Activated naive CD8-positive, alpha-beta T cell (primary cell): ENCODE measurements around the gene ADGRD2.

ENCODE experiments used
- H3K27ac Mint-ChIP-seq: one replicate; pipeline ENCODE4 v1.8.0; 2021; ENCODE audit warnings: mixed read lengths
- H3K27me3 Mint-ChIP-seq: one replicate; pipeline ENCODE4 v1.8.0; 2021; ENCODE audit warnings: mixed read lengths
- H3K36me3 Mint-ChIP-seq: one replicate; pipeline ENCODE4 v1.8.0; 2021; ENCODE audit warnings: mixed read lengths
- H3K4me1 Mint-ChIP-seq: one replicate; pipeline ENCODE4 v1.8.0; 2021; ENCODE audit warnings: low read depth, mixed read lengths
- H3K4me3 Mint-ChIP-seq: one replicate; pipeline ENCODE4 v1.8.0; 2021; ENCODE audit warnings: mild to moderate bottlenecking, mixed read lengths
- H3K9me3 Mint-ChIP-seq: one replicate; pipeline ENCODE4 v1.8.0; 2021; ENCODE audit warnings: low read depth, mixed read lengths

The ADGRD2 gene

DNA sequence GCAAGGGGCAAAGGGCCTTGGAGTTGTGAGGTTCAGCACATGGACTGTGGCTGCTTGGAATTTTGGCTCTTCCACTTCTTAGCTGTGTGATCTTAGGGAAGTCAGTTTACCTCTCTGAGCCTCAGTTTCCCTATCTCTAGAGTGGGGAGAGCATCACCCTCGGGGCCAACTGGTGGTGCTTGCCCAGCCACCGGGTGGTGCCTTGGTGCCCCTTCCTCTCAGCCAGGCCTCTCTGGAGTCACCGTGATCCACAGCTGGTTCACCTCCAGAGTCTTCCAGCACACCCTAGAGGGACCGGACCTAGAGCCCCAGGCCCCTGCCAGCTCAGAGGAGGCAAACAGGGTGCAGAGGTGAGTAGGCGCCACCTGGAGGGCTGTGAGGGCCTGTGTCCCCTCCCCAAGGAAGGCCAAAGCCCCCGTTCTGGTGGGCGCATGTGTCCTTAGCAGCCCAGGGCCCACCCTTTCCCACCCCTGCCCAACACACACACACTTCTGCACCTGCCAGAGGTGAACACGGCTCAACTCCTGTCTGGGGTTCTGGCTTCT, 7.7 kb downstream of the ADGRD2 start:
- no peaks in the 10 kb centered on the region for H3K27me3 Mint-ChIP-seq
- H3K4me3 Mint-ChIP-seq: no peak overlapping the region
- H3K9me3 Mint-ChIP-seq: peaks cover 2% of the 10 kb centered on the region
- H3K4me1 Mint-ChIP-seq: peaks cover 1% of the 10 kb centered on the region
- no peak overlapping the region for H3K27ac Mint-ChIP-seq
- no peaks in the 10 kb centered on the region for H3K36me3 Mint-ChIP-seq

DNA sequence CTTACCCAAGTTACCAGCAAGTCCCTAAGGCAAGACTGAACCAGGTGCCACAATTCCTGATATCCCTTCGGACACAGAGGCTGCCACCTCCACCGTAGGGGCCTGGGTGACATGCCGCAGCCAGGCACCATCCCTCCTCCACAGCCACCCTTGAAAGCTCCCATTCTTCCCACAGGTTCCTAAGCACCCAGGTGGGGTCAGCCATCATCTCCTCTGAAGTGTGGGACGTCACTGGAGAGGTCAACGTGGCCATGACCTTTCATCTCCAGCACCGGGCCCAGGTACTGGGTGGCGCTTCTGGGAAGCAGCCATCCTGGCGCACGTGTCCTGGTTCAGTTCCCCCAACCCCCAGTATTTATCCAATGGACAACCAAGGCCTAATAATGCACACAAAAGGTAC, 8.2 kb downstream of the ADGRD2 start:
- H3K27me3 Mint-ChIP-seq: no peaks in the 10 kb centered on the region
- H3K27ac Mint-ChIP-seq: no peak overlapping the region
- H3K9me3 Mint-ChIP-seq: peaks cover 6% of the 10 kb centered on the region
- H3K4me3 Mint-ChIP-seq: no peak overlapping the region
- no peaks in the 10 kb centered on the region for H3K36me3 Mint-ChIP-seq
- peaks cover 1% of the 10 kb centered on the region for H3K4me1 Mint-ChIP-seq

DNA sequence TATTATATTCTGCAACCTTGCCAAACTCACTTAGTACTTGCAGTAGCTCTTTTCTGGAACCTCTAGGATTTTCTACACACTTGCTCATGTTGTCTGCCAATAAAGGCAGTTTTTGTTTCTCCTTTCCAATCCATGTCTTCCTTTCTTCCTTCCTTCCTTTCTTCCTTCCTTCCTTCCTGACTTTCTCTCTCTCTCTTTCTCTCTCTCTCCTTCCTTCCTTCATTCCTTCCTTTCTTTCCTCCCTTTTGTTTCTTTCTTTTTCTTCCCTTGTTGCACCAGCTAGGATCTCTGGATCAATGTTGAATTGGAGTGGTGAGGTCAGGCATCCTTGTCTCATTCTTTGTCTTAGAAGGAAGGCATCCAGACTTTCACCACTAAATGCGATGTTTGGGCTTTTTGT, 12.5 kb downstream of the ADGRD2 start:
- Mint-ChIP-seq H3K4me3 (no peak overlapping the region), H3K4me1 (no peaks in the 10 kb centered on the region), H3K36me3 (no peaks in the 10 kb centered on the region), H3K27ac (no peak overlapping the region), H3K27me3 (peaks cover 2% of the 10 kb centered on the region), H3K9me3 (peaks cover 8% of the 10 kb centered on the region)

DNA sequence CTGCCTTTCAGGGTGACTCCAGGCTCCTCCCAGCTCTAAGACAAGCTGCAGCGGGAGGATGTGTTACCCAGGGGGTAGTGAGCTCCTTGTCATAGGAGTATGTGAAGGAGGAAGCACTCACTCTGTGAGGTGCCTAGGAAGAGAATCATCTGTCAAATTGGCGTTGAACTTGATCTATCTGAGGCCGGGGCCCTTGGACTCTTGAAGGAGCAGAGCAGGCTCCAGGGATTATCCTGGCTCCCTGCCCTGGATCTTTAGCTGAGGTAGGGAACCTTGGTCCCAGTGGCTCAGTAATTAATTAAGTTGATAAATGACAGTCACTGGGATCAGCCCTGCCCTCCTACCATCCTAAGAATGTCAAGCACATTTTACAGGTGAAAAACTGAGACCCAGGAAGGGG, 15.5 kb downstream of the ADGRD2 start:
- H3K4me1 Mint-ChIP-seq: no peaks in the 10 kb centered on the region
- no peak overlapping the region for H3K4me3 Mint-ChIP-seq
- H3K9me3 Mint-ChIP-seq: peaks cover 8% of the 10 kb centered on the region
- H3K36me3 Mint-ChIP-seq: no peaks in the 10 kb centered on the region
- peaks cover 2% of the 10 kb centered on the region for H3K27me3 Mint-ChIP-seq
- H3K27ac Mint-ChIP-seq: no peak overlapping the region

DNA sequence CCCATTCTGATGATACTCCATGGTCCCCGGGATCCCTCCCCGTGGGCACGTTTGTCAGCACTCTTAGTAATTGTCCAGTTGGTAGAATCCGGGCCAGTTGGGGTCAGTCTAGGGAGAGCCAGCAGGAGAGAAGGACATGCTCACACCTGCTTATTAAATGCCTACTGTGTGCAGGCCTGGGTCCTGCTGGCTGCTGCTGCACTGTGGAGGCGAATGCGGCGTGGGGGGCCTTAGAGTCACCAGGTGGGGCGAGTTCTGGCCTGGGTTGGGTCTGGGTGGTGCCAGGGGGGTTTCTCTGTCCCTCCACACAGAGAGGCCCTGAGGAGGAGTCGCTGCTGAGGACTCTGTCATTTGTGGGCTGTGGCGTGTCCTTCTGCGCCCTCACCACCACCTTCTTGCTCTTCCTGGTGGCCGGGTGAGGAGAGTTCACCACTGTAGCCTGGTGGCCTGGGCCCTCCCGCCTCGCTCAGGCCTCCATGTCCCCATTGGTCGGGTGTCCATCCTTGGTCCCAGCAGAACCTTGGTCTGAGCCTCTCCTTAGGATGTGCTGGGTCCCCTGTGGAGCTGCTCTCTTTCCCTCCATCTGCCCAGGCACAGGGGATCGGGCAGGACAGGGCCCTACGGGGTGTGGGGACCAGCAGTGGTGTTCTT, 17.3 kb downstream of the ADGRD2 start:
- Mint-ChIP-seq H3K4me1 (no peaks in the 10 kb centered on the region), H3K36me3 (no peaks in the 10 kb centered on the region), H3K27me3 (peaks cover 5% of the 10 kb centered on the region), H3K9me3 (peaks cover 8% of the 10 kb centered on the region), H3K27ac (no peak overlapping the region), H3K4me3 (no peak overlapping the region)

DNA sequence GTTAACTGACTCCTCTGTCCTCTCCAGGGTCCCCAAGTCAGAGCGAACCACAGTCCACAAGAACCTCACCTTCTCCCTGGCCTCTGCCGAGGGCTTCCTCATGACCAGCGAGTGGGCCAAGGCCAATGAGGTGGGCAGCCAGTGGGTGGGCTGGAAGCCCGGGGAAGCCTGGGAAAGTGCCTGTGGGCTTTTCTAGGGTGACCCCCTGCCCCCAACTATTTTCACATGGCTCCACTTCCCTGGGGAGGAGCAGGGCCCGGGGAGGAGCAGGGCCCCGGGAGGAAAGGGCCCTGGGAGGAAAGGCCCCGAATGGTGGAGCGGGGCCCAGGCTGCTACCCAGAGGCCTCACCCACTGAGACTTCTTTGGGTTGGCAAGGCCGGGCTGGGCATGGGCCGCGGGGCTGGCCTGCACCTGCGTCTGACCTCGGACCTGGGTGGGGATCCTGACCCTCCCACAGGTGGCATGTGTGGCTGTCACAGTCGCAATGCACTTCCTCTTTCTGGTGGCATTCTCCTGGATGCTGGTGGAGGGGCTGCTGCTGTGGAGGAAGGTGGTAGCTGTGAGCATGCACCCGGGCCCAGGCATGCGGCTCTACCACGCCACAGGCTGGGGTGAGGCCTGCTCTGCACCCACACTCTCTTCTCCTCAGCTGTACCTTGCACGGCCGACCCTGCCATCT, 17.9 kb downstream of the ADGRD2 start:
- no peaks in the 10 kb centered on the region for H3K36me3 Mint-ChIP-seq
- H3K27me3 Mint-ChIP-seq: peaks cover 5% of the 10 kb centered on the region
- no peak overlapping the region for H3K4me3 Mint-ChIP-seq
- H3K9me3 Mint-ChIP-seq: peaks cover 4% of the 10 kb centered on the region
- H3K4me1 Mint-ChIP-seq: no peaks in the 10 kb centered on the region
- no peak overlapping the region for H3K27ac Mint-ChIP-seq

DNA sequence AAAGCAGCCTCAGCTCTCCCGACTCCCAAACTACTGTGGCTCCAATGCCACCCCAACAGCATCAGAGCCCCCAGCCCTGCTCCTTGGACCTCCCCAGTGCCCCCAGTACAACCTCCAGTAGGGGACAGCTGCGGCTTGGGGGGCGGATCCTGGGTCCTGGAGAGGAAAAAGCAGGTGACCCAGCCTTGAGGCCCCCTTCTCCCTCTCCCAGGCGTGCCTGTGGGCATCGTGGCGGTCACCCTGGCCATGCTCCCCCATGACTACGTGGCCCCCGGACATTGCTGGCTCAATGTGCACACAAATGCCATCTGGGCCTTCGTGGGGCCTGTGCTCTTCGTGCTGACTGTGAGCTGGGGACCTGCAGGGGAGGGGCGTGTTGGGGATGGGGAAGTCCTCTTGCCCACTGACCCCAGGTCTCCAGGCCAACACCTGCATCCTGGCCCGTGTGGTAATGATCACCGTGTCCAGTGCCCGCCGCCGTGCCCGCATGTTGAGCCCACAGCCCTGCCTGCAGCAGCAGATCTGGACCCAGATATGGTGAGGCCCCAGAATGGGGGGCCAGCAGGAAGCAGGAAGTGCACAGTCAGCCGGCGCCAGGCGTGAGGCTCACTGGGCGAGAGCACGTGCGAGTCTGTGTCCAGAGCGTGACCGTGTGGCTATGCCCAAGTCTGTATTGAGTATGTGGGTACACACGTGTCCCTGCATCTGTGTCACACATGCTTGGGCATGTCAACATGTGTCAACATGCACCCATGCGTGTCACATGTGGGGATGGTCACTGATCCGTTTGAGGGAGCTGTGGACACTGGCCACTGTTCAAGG, 19.0 kb downstream of the ADGRD2 start:
- Mint-ChIP-seq H3K27me3 (peaks cover 7% of the 10 kb centered on the region), H3K36me3 (no peaks in the 10 kb centered on the region), H3K9me3 (no peaks in the 10 kb centered on the region)

DNA sequence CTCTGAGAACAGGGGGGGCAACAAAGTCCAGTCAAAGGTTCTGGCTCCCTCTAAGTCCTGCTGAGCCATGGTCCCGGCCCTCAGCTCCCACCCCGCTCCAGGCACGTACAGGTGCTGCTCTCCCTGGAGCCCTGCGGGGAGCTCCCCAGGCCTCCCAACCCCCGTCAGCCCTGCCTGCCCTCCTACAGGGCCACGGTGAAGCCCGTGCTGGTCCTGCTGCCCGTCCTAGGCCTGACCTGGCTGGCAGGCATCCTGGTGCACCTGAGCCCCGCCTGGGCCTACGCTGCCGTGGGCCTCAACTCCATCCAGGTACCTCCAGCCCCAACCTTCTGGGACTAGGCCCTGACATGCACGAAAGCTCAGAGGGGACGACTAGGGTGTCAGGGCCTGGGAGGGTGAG, 20.1 kb downstream of the ADGRD2 start:
- Mint-ChIP-seq H3K27me3 (peaks cover 4% of the 10 kb centered on the region), H3K27ac (no peak overlapping the region), H3K9me3 (no peaks in the 10 kb centered on the region), H3K4me3 (no peak overlapping the region), H3K4me1 (no peaks in the 10 kb centered on the region), H3K36me3 (no peaks in the 10 kb centered on the region)

More for the DNA sequence above, 19.0 kb downstream of the ADGRD2 start:
- Mint-ChIP-seq H3K4me3 (no peak overlapping the region), H3K27ac (no peak overlapping the region), H3K4me1 (no peaks in the 10 kb centered on the region)

DNA sequence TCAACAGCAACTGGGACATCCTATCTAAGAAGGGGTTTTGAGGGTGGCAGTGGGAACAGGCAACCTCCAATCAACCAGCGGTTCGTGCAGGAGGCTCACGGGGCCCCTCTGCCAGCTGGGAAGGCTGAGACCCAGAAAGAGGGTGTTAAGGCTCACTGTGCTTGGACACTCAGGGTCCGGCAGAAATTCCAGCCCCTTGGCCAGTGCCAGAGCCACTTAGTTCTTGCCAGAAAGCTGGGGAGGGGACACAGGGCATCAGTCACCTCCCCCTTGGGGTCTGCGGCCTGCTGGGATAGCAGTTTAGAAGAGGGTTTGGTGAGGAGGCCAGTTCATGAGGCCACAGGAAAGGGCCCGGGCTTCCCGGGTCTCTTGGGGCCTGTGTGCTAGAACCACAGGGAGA, 20.5 kb downstream of the ADGRD2 start:
- H3K36me3 Mint-ChIP-seq: no peaks in the 10 kb centered on the region
- H3K27ac Mint-ChIP-seq: no peak overlapping the region
- peaks cover 4% of the 10 kb centered on the region for H3K27me3 Mint-ChIP-seq
- H3K9me3 Mint-ChIP-seq: no peaks in the 10 kb centered on the region
- H3K4me1 Mint-ChIP-seq: no peaks in the 10 kb centered on the region
- H3K4me3 Mint-ChIP-seq: no peak overlapping the region

DNA sequence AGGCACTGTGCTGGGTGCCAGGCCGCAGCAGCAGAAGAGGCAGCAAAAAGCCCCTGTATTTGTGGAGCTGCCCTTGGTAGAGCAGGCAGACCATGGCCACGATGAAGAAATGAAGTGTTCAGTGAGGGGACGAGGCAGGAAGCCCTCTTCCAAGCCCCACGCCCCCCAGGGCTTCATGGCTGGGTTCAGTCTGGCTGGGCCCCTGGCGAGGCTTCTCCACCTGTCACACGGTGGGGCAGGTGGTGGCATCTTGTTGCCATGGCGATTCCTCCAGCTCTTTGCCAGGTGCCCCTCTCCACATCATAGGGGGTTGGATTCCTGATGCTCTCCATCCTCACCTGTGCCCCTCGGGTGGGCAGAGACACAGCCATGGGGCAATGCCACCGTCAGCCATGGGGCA, 21.5 kb downstream of the ADGRD2 start:
- no peak overlapping the region for H3K4me3 Mint-ChIP-seq
- H3K27me3 Mint-ChIP-seq: peaks cover 4% of the 10 kb centered on the region
- no peaks in the 10 kb centered on the region for H3K4me1 Mint-ChIP-seq
- H3K9me3 Mint-ChIP-seq: no peaks in the 10 kb centered on the region
- no peaks in the 10 kb centered on the region for H3K36me3 Mint-ChIP-seq
- no peak overlapping the region for H3K27ac Mint-ChIP-seq

DNA sequence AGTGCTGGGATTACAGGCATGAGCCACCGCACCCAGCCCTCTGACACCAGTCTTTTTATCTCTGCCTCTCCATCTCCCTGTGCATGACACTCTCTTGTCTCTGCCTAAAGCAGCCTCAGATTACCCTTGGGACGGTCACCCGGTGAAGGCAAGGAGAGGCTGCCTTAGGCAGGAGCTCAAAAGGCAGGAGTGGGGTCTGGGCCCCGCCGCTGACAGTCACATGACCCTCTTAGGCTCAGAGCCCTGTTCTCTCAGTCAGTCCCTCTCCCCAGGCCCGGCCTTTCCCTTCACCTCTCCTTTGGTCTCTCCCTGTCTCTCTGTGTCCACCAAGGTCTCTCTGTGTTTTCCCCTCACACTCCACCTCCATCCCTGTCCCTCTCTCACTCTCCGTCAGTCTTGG, 22.5 kb downstream of the ADGRD2 start:
- H3K4me1 Mint-ChIP-seq: no peaks in the 10 kb centered on the region
- H3K9me3 Mint-ChIP-seq: no peaks in the 10 kb centered on the region
- no peaks in the 10 kb centered on the region for H3K36me3 Mint-ChIP-seq
- peaks cover 4% of the 10 kb centered on the region for H3K27me3 Mint-ChIP-seq
- H3K4me3 Mint-ChIP-seq: no peak overlapping the region
- no peak overlapping the region for H3K27ac Mint-ChIP-seq

DNA sequence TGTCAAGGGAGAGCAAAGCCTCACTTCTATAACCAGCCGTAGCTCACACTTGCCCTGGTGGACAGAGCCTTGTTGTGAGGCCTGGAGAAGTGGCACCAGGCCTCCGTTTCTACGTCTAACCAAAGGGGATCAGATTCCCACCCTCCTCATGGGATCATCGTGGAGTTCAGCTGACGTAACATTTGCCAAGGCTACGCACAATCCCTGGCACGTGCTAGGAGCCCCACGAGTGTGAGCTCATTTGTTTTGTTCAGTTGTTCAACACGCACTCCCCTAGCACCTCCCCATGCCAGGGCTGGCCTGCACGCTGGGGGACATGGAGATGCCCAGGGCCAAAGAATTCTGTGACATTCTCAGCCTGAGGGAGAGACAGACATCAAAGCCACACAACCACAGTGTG, 23.1 kb downstream of the ADGRD2 start:
- H3K27me3 Mint-ChIP-seq: peaks cover 4% of the 10 kb centered on the region
- H3K4me1 Mint-ChIP-seq: no peaks in the 10 kb centered on the region
- H3K4me3 Mint-ChIP-seq: no peak overlapping the region
- H3K36me3 Mint-ChIP-seq: no peaks in the 10 kb centered on the region
- H3K27ac Mint-ChIP-seq: no peak overlapping the region
- no peaks in the 10 kb centered on the region for H3K9me3 Mint-ChIP-seq

DNA sequence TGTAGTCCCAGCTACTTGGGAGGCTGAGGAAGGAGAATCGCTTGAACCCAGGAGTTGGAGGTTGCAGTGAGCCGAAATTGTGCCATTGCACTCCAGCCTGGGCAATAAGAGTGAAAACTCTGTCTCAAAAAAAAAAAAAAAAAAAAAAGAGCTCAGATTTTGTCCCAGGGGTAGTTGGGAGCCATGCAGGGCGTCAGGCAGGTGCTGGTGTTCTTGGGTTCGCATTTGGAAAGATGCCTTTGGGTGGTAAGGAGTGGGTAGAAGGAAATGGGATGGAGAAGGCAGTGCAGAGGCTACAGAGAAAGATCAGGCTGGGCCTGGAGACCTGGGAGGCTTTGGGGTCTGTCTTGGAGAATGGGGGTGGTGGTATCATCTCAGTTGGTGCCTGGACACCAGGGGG, 23.9 kb downstream of the ADGRD2 start:
- H3K9me3 Mint-ChIP-seq: no peaks in the 10 kb centered on the region
- no peak overlapping the region for H3K27ac Mint-ChIP-seq
- H3K4me3 Mint-ChIP-seq: no peak overlapping the region
- peaks cover 4% of the 10 kb centered on the region for H3K27me3 Mint-ChIP-seq
- H3K36me3 Mint-ChIP-seq: no peaks in the 10 kb centered on the region
- no peaks in the 10 kb centered on the region for H3K4me1 Mint-ChIP-seq

DNA sequence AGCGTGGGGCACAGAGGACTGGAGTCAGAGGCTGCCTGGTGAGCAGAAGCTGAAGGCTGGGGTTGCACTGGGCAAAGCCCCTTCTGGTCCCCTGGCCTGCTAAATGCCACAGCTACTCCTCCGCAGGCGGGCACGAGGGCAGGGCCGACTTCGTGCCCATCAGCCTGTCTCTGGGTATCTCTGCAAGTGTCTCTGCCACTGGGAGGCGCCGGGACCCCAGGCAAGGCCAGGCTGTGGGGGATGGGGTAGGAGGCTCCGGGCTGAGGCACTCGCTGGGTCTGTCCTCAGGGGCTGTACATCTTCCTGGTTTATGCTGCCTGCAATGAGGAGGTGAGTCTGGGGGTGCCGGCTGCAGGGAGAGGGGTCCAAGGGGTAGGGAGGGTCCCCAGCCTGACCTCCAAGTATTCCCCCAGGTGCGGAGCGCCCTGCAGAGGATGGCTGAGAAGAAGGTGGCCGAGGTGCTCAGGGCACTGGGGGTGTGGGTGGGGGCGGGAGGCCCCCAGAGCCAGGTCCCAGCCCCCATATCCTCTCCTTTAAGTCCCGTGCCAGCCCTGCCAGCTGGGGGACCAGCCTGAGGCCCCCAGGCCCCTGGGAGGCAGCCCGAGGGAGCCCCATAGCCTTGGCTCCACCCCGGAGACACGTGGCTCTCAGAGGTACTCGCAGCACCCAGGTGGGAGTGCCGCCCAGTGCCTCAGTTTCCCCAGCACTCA, 25.1 kb downstream of the ADGRD2 start:
- H3K27me3 Mint-ChIP-seq: peaks cover 4% of the 10 kb centered on the region
- no peaks in the 10 kb centered on the region for H3K9me3 Mint-ChIP-seq
- no peak overlapping the region for H3K27ac Mint-ChIP-seq
- no peaks in the 10 kb centered on the region for H3K4me1 Mint-ChIP-seq
- no peaks in the 10 kb centered on the region for H3K36me3 Mint-ChIP-seq
- no peak overlapping the region for H3K4me3 Mint-ChIP-seq
